NCI-H1694 (cell line): ENCODE measurements around the gene NXN.
"Not testable (repeated sequence)": the region's sequence is repeated elsewhere in the genome, so short reads cannot be mapped to it uniquely, and the experiment has no call there.

Experiments
- DNase-seq: peaks from one replicate; lab custom pipeline; 2025; lab: John Stamatoyannopoulos, UW

Gene NXN

GRCh38 chr17:917941-918740, 61.4 kb downstream of the NXN start:
- DNase-seq: no peak

DNA sequence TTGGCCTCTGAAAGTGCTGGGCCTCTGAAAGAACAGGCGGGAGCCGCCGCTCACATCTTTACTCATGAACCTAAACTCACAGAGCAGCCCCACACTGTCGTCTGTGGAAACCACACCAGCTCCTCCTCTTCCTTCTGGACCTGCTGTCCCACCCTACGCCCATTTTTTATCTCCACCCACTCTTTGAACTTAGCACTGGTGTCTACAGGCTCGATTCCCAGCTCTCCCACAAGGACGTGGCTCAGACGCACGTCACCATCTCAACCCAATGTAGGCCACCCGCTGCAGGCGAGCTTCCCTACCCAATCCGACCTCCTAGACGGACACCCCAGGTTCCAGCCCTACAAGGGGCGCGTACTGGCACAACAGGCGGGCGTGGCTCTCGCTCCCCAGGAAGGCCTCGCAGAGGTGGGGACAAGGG, 62.2 kb downstream of the NXN start:
- DNase-seq: no peak

GRCh38 chr17:916315-916714, 63.3 kb downstream of the NXN start:
- no peak for DNase-seq

- DNase-seq: no peak
These were observed 63.9 kb downstream of the NXN start for GRCh38 chr17:915538-916201.

- no peak for DNase-seq
These were observed 65.0 kb downstream of the NXN start for GRCh38 chr17:914561-914960.

GRCh38 chr17:913207-913606, 66.4 kb downstream of the NXN start:
- no peak for DNase-seq

DNA sequence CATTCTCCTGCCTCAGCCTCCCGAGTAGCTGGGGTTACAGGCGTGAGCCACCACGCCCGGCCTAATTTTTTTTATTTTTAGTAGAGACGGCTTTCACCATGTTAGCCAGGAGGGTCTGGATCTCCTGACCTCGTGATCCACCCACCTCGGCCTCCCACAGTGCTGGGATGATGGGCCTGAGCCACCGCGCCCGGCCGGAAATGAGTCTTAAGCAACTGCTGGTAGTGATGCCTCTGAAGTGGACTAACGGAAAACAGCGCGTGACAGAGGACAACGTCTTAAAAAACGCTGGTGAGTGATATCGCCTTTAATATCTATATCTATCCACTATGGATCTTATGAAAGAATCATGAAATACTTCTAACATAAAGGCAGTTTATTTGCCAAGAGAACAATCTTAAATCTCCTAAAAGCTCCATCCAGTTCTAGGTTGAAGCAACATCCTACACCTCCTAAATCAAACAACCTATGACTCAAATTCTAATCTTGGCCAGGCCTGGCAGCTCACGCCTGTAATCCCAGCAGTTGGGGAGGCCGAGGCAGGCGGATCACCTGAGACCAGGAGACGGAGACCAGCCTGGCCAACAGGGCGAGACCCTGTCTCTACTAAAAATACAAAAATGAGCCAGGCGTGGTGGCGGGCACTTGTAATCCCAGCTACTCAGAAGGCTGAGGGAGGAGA, 69.8 kb downstream of the NXN start:
- DNase-seq: no peak

DNA sequence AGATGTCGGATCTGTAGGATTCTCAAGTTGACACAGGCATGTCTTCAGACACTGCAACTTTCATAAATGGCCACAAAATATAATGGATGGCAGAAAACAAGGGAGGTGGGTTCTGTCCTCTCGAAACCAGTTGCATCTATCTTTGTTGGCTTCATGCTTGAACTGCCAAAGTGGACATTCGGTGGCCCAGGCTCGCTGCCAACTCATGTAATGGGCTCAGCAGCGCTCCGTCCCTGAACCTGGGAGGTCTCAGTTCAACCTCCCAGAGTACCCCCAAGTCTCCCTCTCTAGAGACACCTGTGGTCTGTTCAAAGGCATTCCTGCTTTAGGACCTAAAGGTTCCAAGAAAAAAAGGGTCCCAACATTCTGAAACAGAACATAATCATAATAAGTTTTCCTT, 71.9 kb downstream of the NXN start:
- no peak for DNase-seq

GRCh38 chr17:905708-906107, 73.9 kb downstream of the NXN start:
- DNase-seq: not testable (repeated sequence)

GRCh38 chr17:903691-904481, 75.7 kb downstream of the NXN start:
- no peak for DNase-seq

DNA sequence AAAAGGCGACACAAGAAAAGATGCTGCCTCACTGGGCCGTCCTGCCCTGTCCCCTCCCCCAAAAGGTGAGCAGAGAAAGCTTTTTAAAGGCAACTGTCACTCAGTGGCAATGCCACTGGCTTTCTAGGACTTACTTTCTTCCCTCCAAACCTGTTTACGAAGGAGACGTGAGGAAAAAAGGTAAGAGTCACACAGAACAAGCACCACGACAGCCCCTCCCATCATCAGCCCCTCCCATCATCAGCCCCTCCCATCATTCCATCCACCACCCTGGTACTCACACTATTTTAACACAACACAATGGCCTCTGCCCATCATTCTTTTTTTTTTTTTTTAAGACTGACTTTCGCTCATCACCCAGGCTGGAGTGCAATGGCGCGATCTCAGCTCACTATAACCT, 77.1 kb downstream of the NXN start:
- DNase-seq: no peak

DNA sequence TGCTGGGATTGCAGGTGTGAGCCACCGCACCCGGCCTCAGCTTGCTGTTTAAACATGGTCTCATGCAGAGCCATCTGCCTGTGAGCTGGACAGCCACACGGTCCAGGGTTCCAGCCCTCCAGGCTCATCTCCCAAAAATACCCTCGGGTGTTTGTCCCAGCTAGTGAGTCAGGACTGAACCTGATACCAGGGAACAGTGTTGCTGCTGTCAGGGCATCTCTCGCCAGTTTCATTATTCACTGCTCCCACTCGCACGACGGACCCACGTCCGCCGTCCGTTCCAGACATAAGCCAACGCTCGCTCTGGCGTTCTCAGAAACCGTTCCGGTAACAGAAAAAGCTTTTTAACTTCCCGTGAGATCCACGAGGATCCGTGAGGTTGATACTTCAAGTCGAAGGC, 77.6 kb downstream of the NXN start:
- DNase-seq: no peak

- no peak for DNase-seq
These were observed 78.2 kb downstream of the NXN start for GRCh38 chr17:901191-901950.

- DNase-seq: no peak
These were observed 79.1 kb downstream of the NXN start for GRCh38 chr17:900336-900934.

DNA sequence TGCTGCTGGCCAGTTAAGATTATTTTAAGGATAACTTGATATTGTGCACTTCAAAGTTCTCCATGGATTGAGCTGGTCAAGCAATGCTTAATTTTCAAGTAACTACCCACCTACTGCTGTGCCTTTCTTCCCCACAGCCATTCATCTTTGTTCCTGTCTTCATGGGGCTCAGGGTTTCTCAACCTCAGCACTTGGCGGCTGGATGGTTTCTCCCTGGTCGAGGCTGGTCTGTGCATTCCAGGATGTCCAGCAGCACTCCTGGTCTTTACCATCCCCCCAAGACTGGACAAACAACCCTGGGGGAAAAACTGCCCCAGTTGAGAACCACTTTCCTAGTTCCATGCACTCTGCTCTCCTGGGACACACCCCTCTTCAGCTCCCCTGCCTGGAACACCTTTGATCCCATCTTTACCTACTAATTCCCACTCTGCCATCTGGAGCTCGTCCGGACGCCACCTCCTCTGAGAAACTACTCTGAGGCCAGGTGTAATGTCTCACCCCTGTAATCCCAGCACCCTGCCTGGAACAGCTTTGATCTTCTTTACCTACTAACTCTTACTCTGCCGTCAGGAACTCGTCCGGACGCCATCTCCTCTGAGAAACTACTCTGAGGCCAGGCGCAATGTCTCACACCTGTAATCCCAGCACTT, 81.5 kb downstream of the NXN start:
- no peak for DNase-seq

DNA sequence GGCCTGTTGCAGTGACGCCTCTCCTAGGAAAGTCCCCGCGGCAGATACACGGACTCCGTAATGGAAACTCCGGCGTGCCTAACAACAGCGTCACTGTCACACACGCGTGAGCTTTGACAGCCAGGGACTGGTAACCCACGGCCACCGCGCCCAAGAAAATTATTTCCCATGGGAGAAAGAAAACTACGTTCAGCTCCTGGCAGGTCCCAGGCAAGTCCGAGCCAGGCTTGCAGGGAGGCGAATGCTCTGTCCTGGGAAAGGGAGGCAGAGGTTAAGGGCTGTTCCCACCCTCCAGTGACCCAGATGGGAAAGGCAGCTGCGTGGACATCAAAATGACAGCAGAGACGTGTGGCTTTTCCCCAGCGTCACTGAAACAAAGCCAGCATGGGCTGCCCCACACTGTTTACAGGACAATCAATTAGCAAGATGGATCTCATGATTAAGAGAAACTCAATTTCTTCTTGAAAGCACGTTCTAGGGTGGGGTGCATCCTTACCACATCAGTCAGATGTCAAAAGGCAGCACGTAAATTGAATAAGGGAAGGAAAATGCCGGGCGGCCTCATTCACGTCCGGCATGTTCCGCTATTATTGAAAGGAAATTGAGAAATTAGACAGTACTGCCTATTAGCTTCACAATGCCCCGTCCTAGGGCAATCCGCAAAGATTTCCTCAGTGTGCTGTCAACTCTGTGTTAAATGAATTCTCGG, 82.5 kb downstream of the NXN start:
- no peak for DNase-seq

DNA sequence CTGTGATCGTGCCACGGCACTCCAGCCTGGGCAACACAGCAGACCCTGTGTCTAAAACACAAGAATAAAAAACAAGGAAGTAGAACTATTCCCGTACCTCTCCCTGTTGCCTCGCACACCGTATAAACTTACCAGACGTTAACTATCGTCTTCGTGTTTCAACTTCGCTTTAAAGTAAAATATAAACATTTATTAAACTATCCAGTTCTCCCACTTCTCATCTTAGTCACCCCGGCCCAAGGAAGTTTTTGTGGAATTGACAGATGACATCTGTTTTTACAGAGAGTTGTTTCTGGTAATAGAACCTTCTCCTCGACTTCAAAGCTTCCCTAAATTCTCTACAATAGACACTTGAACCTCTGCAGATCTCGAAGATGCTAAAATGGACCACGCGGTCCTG, 83.1 kb downstream of the NXN start:
- DNase-seq: no peak

- DNase-seq: no peak
These were observed 86.6 kb downstream of the NXN start for GRCh38 chr17:892958-893357.

DNA sequence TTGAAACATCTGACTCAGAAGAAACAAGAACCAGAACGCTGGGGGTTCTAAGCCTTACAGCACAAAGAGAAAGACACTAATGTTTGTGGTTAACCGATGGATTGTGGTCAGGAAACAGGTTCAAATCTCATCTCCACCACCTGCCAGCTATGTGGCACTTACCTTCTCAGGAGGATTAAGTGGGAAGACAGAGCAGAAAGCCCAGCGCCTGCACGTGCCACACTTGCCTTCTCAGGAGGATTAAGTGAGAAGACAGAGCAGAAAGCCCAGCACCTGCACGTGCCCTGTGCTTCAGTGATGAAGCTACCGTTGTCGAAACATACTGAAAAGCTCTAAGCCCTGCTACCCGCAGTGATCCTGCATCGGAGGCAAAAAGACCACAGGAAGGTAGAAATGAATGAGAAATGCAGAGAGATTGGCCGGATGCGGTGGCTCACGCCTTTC, 90.6 kb downstream of the NXN start:
- no peak for DNase-seq
